ENCODE measurements around the gene TMC3.

DNA sequence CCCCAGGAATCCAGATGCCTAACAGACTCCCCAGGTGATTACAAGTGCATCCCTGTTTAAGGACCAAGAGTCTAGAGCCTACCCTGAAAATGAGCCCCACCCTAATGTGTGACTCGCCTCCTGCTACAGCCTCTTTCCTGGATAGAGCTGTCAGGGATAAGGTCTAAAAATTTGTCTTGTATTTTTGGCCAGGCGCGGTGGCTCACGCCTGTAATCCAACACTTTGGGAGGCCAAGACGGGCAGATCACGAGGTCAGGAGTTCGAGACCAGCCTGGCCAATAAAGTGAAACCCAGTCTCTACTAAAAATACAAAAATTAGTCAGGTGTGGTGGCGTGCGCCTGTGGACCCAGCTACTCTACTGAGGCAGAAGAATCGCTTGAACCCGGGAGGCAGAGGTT is 11.2 kb downstream of the TMC3 start:
- TF ChIP-seq EZH2 (IDR thresholded peaks at IDR 0.05; ENCODE audit: insufficient read depth, poor library complexity, severe bottlenecking) (no peak), EZH2phosphoT487 (IDR thresholded peaks at IDR 0.05; ENCODE audit: insufficient read depth, low read depth) (no peak)
